Loucy (cell line): Measurements from ENCODE around the gene TSSK6.

ENCODE experiments used
- H2AFZ ChIP-seq: fragments of 200-600 bp; sonication (generic); 2 replicates; pipeline ENCODE4 v1.6.0; 2016; ENCODE audit warnings: antibody characterized with exemption, mild to moderate bottlenecking, low read length, moderate library complexity
- H3F3A ChIP-seq: fragments of 200-600 bp; 2 replicates; pipeline ENCODE4 v1.6.0; 2016; ENCODE audit warnings: antibody characterized with exemption, low read depth, mild to moderate bottlenecking
- H3K27me3 ChIP-seq: fragments of 200-600 bp; sonication (generic); 2 replicates; pipeline ENCODE4 v1.6.1; 2014; ENCODE audit warnings: low read length, mild to moderate bottlenecking; ENCODE audit not compliant: insufficient read depth, poor library complexity, severe bottlenecking
- H3K36me3 ChIP-seq: fragments of 200-600 bp; sonication (generic); 2 replicates; pipeline ENCODE4 v1.6.1; 2016; ENCODE audit warnings: low read length; ENCODE audit not compliant: insufficient read depth
- H3K4me1 ChIP-seq: fragments of 200-600 bp; sonication (generic); 2 replicates; pipeline ENCODE4 v1.5.1; 2014; ENCODE audit warnings: low read length, mild to moderate bottlenecking; ENCODE audit not compliant: insufficient read depth, poor library complexity, severe bottlenecking
- H3K4me2 ChIP-seq: fragments of 200-600 bp; sonication (generic); 2 replicates; pipeline ENCODE4 v1.6.0; 2014; ENCODE audit warnings: antibody characterized with exemption, low read length, low read depth, mild to moderate bottlenecking; ENCODE audit not compliant: poor library complexity, severe bottlenecking
- H3K4me3 ChIP-seq: fragments of 200-600 bp; sonication (generic); 2 replicates; pipeline ENCODE4 v1.5.1; 2014; ENCODE audit warnings: low read length, mild to moderate bottlenecking, mixed read lengths; ENCODE audit not compliant: poor library complexity, severe bottlenecking
- H3K79me2 ChIP-seq: fragments of 200-600 bp; sonication (generic); 2 replicates; pipeline ENCODE4 v1.6.1; 2014; ENCODE audit warnings: low read length; ENCODE audit not compliant: insufficient read depth
- H3K9ac ChIP-seq: fragments of 200-600 bp; sonication (generic); 2 replicates; pipeline ENCODE4 v1.6.0; 2014; ENCODE audit warnings: mild to moderate bottlenecking, low read depth, low read length, moderate library complexity; ENCODE audit not compliant: poor library complexity, severe bottlenecking
- H3K9me2 ChIP-seq: fragments of 200-600 bp; sonication (generic); replicated peaks from 2 replicates; pipeline ENCODE4 v1.6.1; 2016; ENCODE audit warnings: low read depth, low read length, mixed read lengths
- H3K9me3 ChIP-seq: fragments of 200-600 bp; sonication (generic); 2 replicates; pipeline ENCODE4 v1.6.1; 2014; ENCODE audit warnings: mild to moderate bottlenecking, antibody characterized with exemption, low read length, low read depth; ENCODE audit not compliant: insufficient read depth
- H4K20me1 ChIP-seq: fragments of 200-600 bp; sonication (generic); 2 replicates; pipeline ENCODE4 v1.6.0; 2014; ENCODE audit warnings: antibody characterized with exemption, low read length, mild to moderate bottlenecking; ENCODE audit not compliant: insufficient read depth, poor library complexity, severe bottlenecking
- CTCF ChIP-seq: fragments of 200-600 bp; sonication (generic); conservative IDR thresholded peaks from 2 replicates; pipeline ENCODE4 v1.5.1; 2014; ENCODE audit warnings: mild to moderate bottlenecking, antibody characterized with exemption, low read length
- EZH2phosphoT487 ChIP-seq: fragments of 200-600 bp; IDR thresholded peaks from 2 replicates; pipeline ENCODE4 v1.6.1; 2018; ENCODE audit warnings: antibody characterized with exemption, mild to moderate bottlenecking, moderate library complexity, borderline replicate concordance

TSSK6 gene

GRCh38 chr19:19538785-19539166, 23.4 kb upstream of the TSSK6 start:
- H3K36me3 ChIP-seq: no peaks in the 10 kb centered on the region
- H3K9ac ChIP-seq: no peak overlapping the region
- no peak overlapping the region for H3K4me2 ChIP-seq
- no peak overlapping the region for H2AFZ ChIP-seq
- no peaks in the 10 kb centered on the region for H3K4me1 ChIP-seq
- H3F3A ChIP-seq: no peaks in the 10 kb centered on the region
- H3K79me2 ChIP-seq: no peaks in the 10 kb centered on the region
- no peak for TF ChIP-seq EZH2phosphoT487
- TF ChIP-seq CTCF: no peak
- no peaks in the 10 kb centered on the region for H3K27me3 ChIP-seq
- H3K9me2 ChIP-seq: no peaks in the 10 kb centered on the region
- no peaks in the 10 kb centered on the region for H3K9me3 ChIP-seq
- no peak overlapping the region for H3K4me3 ChIP-seq
- no peaks in the 10 kb centered on the region for H4K20me1 ChIP-seq

GRCh38 chr19:19538061-19538784, 22.9 kb upstream of the TSSK6 start, which contains the start of gene CILP2:
Gene CILP2, plus strand, starts transcription at chr19:19538265. Its CDS starts 85 bp downstream, at chr19:19538350.
- Histone ChIP-seq H2AFZ (no peak within 1 kb of the TSS), H3K9ac (no peak within 1 kb of the TSS), H4K20me1 (no peaks in the 10 kb centered on the region), H3K4me3 (no peak within 1 kb of the TSS), H3K27me3 (no peaks in the 10 kb centered on the region), H3K79me2 (no peaks in the 10 kb centered on the region), H3F3A (no peaks in the 10 kb centered on the region), H3K36me3 (no peaks in the 10 kb centered on the region), H3K9me3 (no peaks in the 10 kb centered on the region), H3K4me1 (no peaks in the 10 kb centered on the region), H3K4me2 (no peak within 1 kb of the TSS), H3K9me2 (no peaks in the 10 kb centered on the region)
- TF ChIP-seq EZH2phosphoT487: no peak
- TF ChIP-seq CTCF: no peak

GRCh38 chr19:19537075-19538048, 22.0 kb upstream of the TSSK6 start:
- H3K79me2 ChIP-seq: no peaks in the 10 kb centered on the region
- H3F3A ChIP-seq: no peaks in the 10 kb centered on the region
- no peaks in the 10 kb centered on the region for H3K36me3 ChIP-seq
- H4K20me1 ChIP-seq: no peaks in the 10 kb centered on the region
- H3K9me2 ChIP-seq: no peaks in the 10 kb centered on the region
- H3K4me1 ChIP-seq: no peaks in the 10 kb centered on the region
- H3K4me3 ChIP-seq: no peak overlapping the region
- H3K27me3 ChIP-seq: no peaks in the 10 kb centered on the region
- no peak for TF ChIP-seq EZH2phosphoT487
- TF ChIP-seq CTCF: no peak
- H3K9ac ChIP-seq: no peak overlapping the region
- H3K9me3 ChIP-seq: no peaks in the 10 kb centered on the region
- H2AFZ ChIP-seq: no peak overlapping the region
- H3K4me2 ChIP-seq: no peak overlapping the region
